HuH-7.5 (cell line): ENCODE measurements around the gene HCN3.
"Not testable (repeated sequence)": the region's sequence is repeated elsewhere in the genome, so short reads cannot be mapped to it uniquely, and the experiment has no call there.

Source experiments
- DNase-seq: peaks from one replicate; pipeline ENCODE4 v3.0.0; 2011; ENCODE audit warnings: low spot score

Gene HCN3

GRCh38 chr1:155284476-155284875, 7.2 kb downstream of the HCN3 start:
- DNase-seq, result no peak

GRCh38 chr1:155285063-155285462, 7.8 kb downstream of the HCN3 start:
- DNase-seq, result no peak

GRCh38 chr1:155285631-155286044, 8.4 kb downstream of the HCN3 start:
- no peak for DNase-seq

- peak; percentile 63 for DNase-seq
Measured at GRCh38 chr1:155286544-155286943, 9.3 kb downstream of the HCN3 start.

- DNase-seq, result no peak
Measured at GRCh38 chr1:155287987-155288543, 10.8 kb downstream of the HCN3 start.

- DNase-seq, result not testable (repeated sequence)
Measured at GRCh38 chr1:155291006-155291405, 13.7 kb downstream of the HCN3 start.

- DNase-seq, result no peak
Measured at GRCh38 chr1:155293086-155293749, 16.0 kb downstream of the HCN3 start.

- no peak for DNase-seq
Measured at GRCh38 chr1:155294520-155295182, 17.4 kb downstream of the HCN3 start.

GRCh38 chr1:155295183-155295941, 18.1 kb downstream of the HCN3 start:
- no peak for DNase-seq

GRCh38 chr1:155295942-155296267, 18.6 kb downstream of the HCN3 start:
- no peak for DNase-seq

- no peak for DNase-seq
Measured at GRCh38 chr1:155296661-155297060, 19.4 kb downstream of the HCN3 start.

- no peak for DNase-seq
Measured at GRCh38 chr1:155297384-155297783, 20.1 kb downstream of the HCN3 start.

GRCh38 chr1:155300024-155300423, 22.8 kb downstream of the HCN3 start:
- no peak for DNase-seq

- DNase-seq, result no peak
Measured at GRCh38 chr1:155300553-155301329, 23.5 kb downstream of the HCN3 start.

GRCh38 chr1:155301342-155301841, 24.1 kb downstream of the HCN3 start, which contains the start of gene PKLR:
PKLR (minus strand) TSS chr1:155301438; CDS start chr1:155301395, 43 bp downstream.
- no peak for DNase-seq

- no peak for DNase-seq
Measured at GRCh38 chr1:155304558-155305063, 27.3 kb downstream of the HCN3 start.

- no peak for DNase-seq
Measured at GRCh38 chr1:155305881-155306391, 28.7 kb downstream of the HCN3 start.

- DNase-seq, result no peak
Measured at GRCh38 chr1:155307247-155307740, 30.0 kb downstream of the HCN3 start.

- peak; percentile 97 for DNase-seq
Measured at GRCh38 chr1:155308493-155309422, 31.5 kb downstream of the HCN3 start, which contains the start of gene FDPS. FDPS (plus strand) TSS chr1:155308866; CDS start chr1:155309790, 924 bp downstream.
